Nephron progenitor cell (in vitro differentiated cells): Measurements from ENCODE around the gene PRR7.

ENCODE experiments used
- DNase-seq: peaks from one replicate; pipeline ENCODE4 v3.0.0; 2021
- H3K27ac Mint-ChIP-seq: 2 replicates; pipeline ENCODE4 v1.8.0; 2021; ENCODE audit warnings: mild to moderate bottlenecking, moderate library complexity, mixed read lengths
- H3K27me3 Mint-ChIP-seq: 2 replicates; pipeline ENCODE4 v1.8.0; 2021; ENCODE audit warnings: mild to moderate bottlenecking, low read depth, mixed read lengths; ENCODE audit not compliant: poor library complexity
- H3K36me3 Mint-ChIP-seq: 2 replicates; pipeline ENCODE4 v1.8.0; 2021; ENCODE audit warnings: low read depth, mixed read lengths
- H3K4me1 Mint-ChIP-seq: 2 replicates; pipeline ENCODE4 v1.8.0; 2021; ENCODE audit warnings: mixed read lengths
- H3K4me3 Mint-ChIP-seq: 2 replicates; pipeline ENCODE4 v1.8.0; 2021; ENCODE audit warnings: mild to moderate bottlenecking, moderate library complexity, mixed read lengths
- H3K9me3 Mint-ChIP-seq: 2 replicates; pipeline ENCODE4 v1.8.0; 2021; ENCODE audit warnings: mild to moderate bottlenecking, moderate library complexity, mixed read lengths
- CTCF ChIP-seq: fragments of 200-600 bp; sonication (generic); IDR thresholded peaks from 2 replicates; pipeline ENCODE4 v1.5.0; 2021; ENCODE audit warnings: antibody characterized with exemption

The PRR7 gene

GRCh38 chr5:177496070-177496726 is 49.6 kb downstream of the PRR7 start:
- Mint-ChIP-seq H3K9me3 (no peaks in the 10 kb centered on the region), H3K4me1 (peaks cover 74% of the 10 kb centered on the region), H3K27me3 (peaks cover 16% of the 10 kb centered on the region), H3K36me3 (peaks cover 11% of the 10 kb centered on the region), H3K27ac (peak overlapping the region; percentile 93), H3K4me3 (peak overlapping the region; percentile 89)
- TF ChIP-seq CTCF = peak; percentile 34
- peak; percentile 34 for DNase-seq

- Mint-ChIP-seq H3K4me1 (peaks cover 72% of the 10 kb centered on the region), H3K4me3 (peak overlapping the region; percentile 89), H3K27me3 (peaks cover 16% of the 10 kb centered on the region), H3K36me3 (peaks cover 8% of the 10 kb centered on the region), H3K27ac (no peak overlapping the region), H3K9me3 (no peaks in the 10 kb centered on the region)
- DNase-seq = peak; percentile 82
- TF ChIP-seq CTCF = no peak
These were observed 50.2 kb downstream of the PRR7 start for GRCh38 chr5:177496727-177497291.

GRCh38 chr5:177497292-177498012 is 50.8 kb downstream of the PRR7 start, which contains the start of gene PDLIM7:
Gene PDLIM7 (minus strand): TSS chr5:177497604. CDS start chr5:177496512, 1,092 bp downstream.
- H3K36me3 Mint-ChIP-seq = peaks cover 8% of the 10 kb centered on the region
- H3K27me3 Mint-ChIP-seq = peaks cover 16% of the 10 kb centered on the region
- H3K9me3 Mint-ChIP-seq = no peaks in the 10 kb centered on the region
- peak within 1 kb of the TSS; percentile 89 for H3K4me3 Mint-ChIP-seq
- TF ChIP-seq CTCF = no peak
- peak; percentile 99 for DNase-seq
- H3K27ac Mint-ChIP-seq = peak within 1 kb of the TSS; percentile 93
- peaks cover 77% of the 10 kb centered on the region for H3K4me1 Mint-ChIP-seq

- DNase-seq = peak; percentile 63
- Mint-ChIP-seq H3K27ac (peak overlapping the region; percentile 35), H3K36me3 (peaks cover under 1% of the 10 kb centered on the region), H3K27me3 (peaks cover 16% of the 10 kb centered on the region), H3K9me3 (no peaks in the 10 kb centered on the region), H3K4me3 (peak overlapping the region; percentile 88), H3K4me1 (peaks cover 74% of the 10 kb centered on the region)
- no peak for TF ChIP-seq CTCF
These were observed 51.6 kb downstream of the PRR7 start for GRCh38 chr5:177498013-177498787.

GRCh38 chr5:177499842-177500241 is 53.2 kb downstream of the PRR7 start:
- TF ChIP-seq CTCF = no peak
- Mint-ChIP-seq H3K4me1 (peaks cover 58% of the 10 kb centered on the region), H3K9me3 (no peaks in the 10 kb centered on the region), H3K27ac (peak overlapping the region; percentile 26), H3K36me3 (no peaks in the 10 kb centered on the region), H3K27me3 (peaks cover 16% of the 10 kb centered on the region), H3K4me3 (peak overlapping the region; percentile 71)
- no peak for DNase-seq
